Mesenchymal stem cell (in vitro differentiated cells and primary cell): ENCODE data around the gene MFAP5. TPM values are rescaled to one million over a fixed set of nuclear protein-coding genes. Genes with fewer than 3 reads are reported as not detected.

Experiments used
- DNase-seq: peaks from one replicate; pipeline ENCODE4 v3.0.0-alpha.2; 2013
- H2AFZ ChIP-seq: one replicate; pipeline ENCODE4 v1.6.1; 2013; ENCODE audit warnings: low read depth, mild to moderate bottlenecking, control low read depth, inconsistent platforms, low read length, moderate library complexity
- H2AK5ac ChIP-seq: 2 replicates; pipeline ENCODE4 v1.6.1; 2013; ENCODE audit warnings: low read length, moderate library complexity, mild to moderate bottlenecking, inconsistent platforms; ENCODE audit not compliant: severe bottlenecking
- H2BK120ac ChIP-seq: one replicate; pipeline ENCODE4 v1.6.1; 2013; ENCODE audit warnings: low read depth, mild to moderate bottlenecking, inconsistent platforms, low read length, moderate library complexity
- H2BK12ac ChIP-seq, 2 experiments: one replicate each; pipeline ENCODE4 v1.6.1; 2013; ENCODE audit warnings: inconsistent platforms in 2 of 2, low read length in 2 of 2, mild to moderate bottlenecking in 2 of 2, moderate library complexity in 2 of 2, control low read depth in 1 of 2
- H2BK15ac ChIP-seq: one replicate; pipeline ENCODE4 v1.6.1; 2013; ENCODE audit warnings: mild to moderate bottlenecking, low read depth, inconsistent platforms; ENCODE audit not compliant: poor library complexity, severe bottlenecking
- H2BK5ac ChIP-seq: 2 replicates; pipeline ENCODE4 v1.6.1; 2013; ENCODE audit warnings: low read depth, mild to moderate bottlenecking, low read length, control low read depth, inconsistent platforms; ENCODE audit not compliant: poor library complexity, severe bottlenecking
- H3K14ac ChIP-seq, 2 experiments: one replicate each; pipeline ENCODE4 v1.6.1; 2013; ENCODE audit warnings: inconsistent platforms in 2 of 2, low read length in 2 of 2, control low read depth in 1 of 2, mild to moderate bottlenecking in 1 of 2, moderate library complexity in 1 of 2
- H3K18ac ChIP-seq, 2 experiments: one replicate each; pipeline ENCODE4 v1.6.1; 2013; ENCODE audit warnings: inconsistent platforms in 2 of 2, low read length in 2 of 2, control low read depth in 1 of 2, low read depth in 1 of 2, mild to moderate bottlenecking in 1 of 2
- H3K23ac ChIP-seq, 2 experiments: one replicate each; pipeline ENCODE4 v1.6.1; 2013; ENCODE audit warnings: inconsistent platforms in 2 of 2, low read length in 2 of 2, mild to moderate bottlenecking in 2 of 2, moderate library complexity in 2 of 2, control low read depth in 1 of 2
- H3K27ac ChIP-seq: 2 replicates; pipeline ENCODE4 v1.5.1; 2013; ENCODE audit warnings: mild to moderate bottlenecking, moderate library complexity, low read length, control low read depth, inconsistent platforms; ENCODE audit not compliant: poor library complexity, severe bottlenecking
- H3K27me3 ChIP-seq, 2 experiments: 2 replicates each; pipeline versions ENCODE4 v1.6.1 to v1.7.0; 2013; ENCODE audit warnings: low read length in 2 of 2, mild to moderate bottlenecking in 2 of 2, moderate library complexity in 2 of 2, control low read depth in 1 of 2, inconsistent platforms in 1 of 2; ENCODE audit not compliant: control insufficient read depth in 1 of 2, insufficient read depth in 1 of 2
- H3K36me3 ChIP-seq, 2 experiments: 2 replicates each; pipeline versions ENCODE4 v1.6.1 to v1.7.0; 2013; ENCODE audit warnings: low read length in 2 of 2, control low read depth in 1 of 2, inconsistent platforms in 1 of 2, low read depth in 1 of 2, mild to moderate bottlenecking in 1 of 2; ENCODE audit not compliant: insufficient read depth in 2 of 2, control insufficient read depth in 1 of 2
- H3K4ac ChIP-seq, 2 experiments: one replicate each; pipeline ENCODE4 v1.6.1; 2013; ENCODE audit warnings: inconsistent platforms in 2 of 2, low read length in 2 of 2, mild to moderate bottlenecking in 2 of 2, moderate library complexity in 2 of 2, control low read depth in 1 of 2, low read depth in 1 of 2
- H3K4me1 ChIP-seq: 2 replicates; pipeline ENCODE4 v1.6.1; 2013; ENCODE audit warnings: low read depth, low read length, control low read depth; ENCODE audit not compliant: control insufficient read depth, insufficient read depth
- H3K4me2 ChIP-seq: 2 replicates; pipeline ENCODE4 v1.6.1; 2013; ENCODE audit warnings: low read length, mild to moderate bottlenecking, inconsistent platforms; ENCODE audit not compliant: poor library complexity, severe bottlenecking
- H3K4me3 ChIP-seq, 2 experiments: 2 replicates each; pipeline versions ENCODE4 v1.5.1 to v1.7.0; 2013; ENCODE audit warnings: low read length in 2 of 2, mild to moderate bottlenecking in 2 of 2, control low read depth in 1 of 2, low read depth in 1 of 2; ENCODE audit not compliant: insufficient read depth in 1 of 2
- H3K79me1 ChIP-seq: replicated peaks from 2 replicates; pipeline ENCODE4 v1.6.1; 2013; ENCODE audit warnings: mild to moderate bottlenecking, control low read depth, low read length, inconsistent platforms; ENCODE audit not compliant: poor library complexity, severe bottlenecking
- H3K9ac ChIP-seq: 2 replicates; pipeline ENCODE4 v1.7.0; 2013; ENCODE audit warnings: mild to moderate bottlenecking, low read length, moderate library complexity
- H3K9me3 ChIP-seq: 2 replicates; pipeline ENCODE4 v1.7.0; 2013; ENCODE audit warnings: mild to moderate bottlenecking, low read length; ENCODE audit not compliant: control insufficient read depth
- H4K8ac ChIP-seq: one replicate; pipeline ENCODE4 v1.6.1; 2013; ENCODE audit warnings: inconsistent platforms, mild to moderate bottlenecking, low read length, moderate library complexity
- H4K91ac ChIP-seq: one replicate; pipeline ENCODE4 v1.6.1; 2013; ENCODE audit warnings: mild to moderate bottlenecking, low read length, inconsistent platforms
- WGBS: methylation state at CpG from one replicate; pipeline ENCODE4 v1.1.7; 2013; ENCODE audit warnings: mixed read lengths; 5-methylcytosine and 5-hydroxymethylcytosine counted together
- small RNA-seq: library from polyadenylated mRNA; stranded (forward); fragments of <200 nt; extraction: miRNeasy Mini kit (QIAGEN cat#:217004); gene quantifications from one replicate; pipeline ENCODE3, GENCODE V24; 2013; ENCODE audit warnings: low read depth

MFAP5 gene

GRCh38 chr12:8603856-8604255 is 58.8 kb downstream of the MFAP5 start:
- H2BK15ac ChIP-seq, result no peak overlapping the region
- no peak overlapping the region for H3K14ac ChIP-seq
- H3K9ac ChIP-seq, result no peak overlapping the region
- H3K27ac ChIP-seq, result no peak overlapping the region
- H2AFZ ChIP-seq, result no peak overlapping the region
- H3K4ac ChIP-seq, result no peak overlapping the region
- no peak overlapping the region for H2BK120ac ChIP-seq
- H3K27me3 ChIP-seq, result peaks cover 0 to 5% of the 10 kb centered on the region in 2 experiments
- H3K4me2 ChIP-seq, result no peak overlapping the region
- H4K91ac ChIP-seq, result no peak overlapping the region
- no peak overlapping the region for H3K18ac ChIP-seq
- H4K8ac ChIP-seq, result no peak overlapping the region
- no peak overlapping the region for H2BK5ac ChIP-seq
- H3K23ac ChIP-seq, result no peak overlapping the region
- no peak overlapping the region for H2AK5ac ChIP-seq
- H3K79me1 ChIP-seq, result no peaks in the 10 kb centered on the region
- H3K36me3 ChIP-seq, result no peaks in the 10 kb centered on the region
- no peak overlapping the region for H3K4me3 ChIP-seq
- H3K4me1 ChIP-seq, result no peaks in the 10 kb centered on the region
- H3K9me3 ChIP-seq, result no peaks in the 10 kb centered on the region
- DNase-seq, result no peak
- no peak overlapping the region for H2BK12ac ChIP-seq
- whole genome bisulfite sequencing, result 64% methylated on average over 2 of the region's 3 CpGs

- Histone ChIP-seq H4K91ac (no peak overlapping the region), H2AFZ (no peak overlapping the region), H3K9ac (no peak overlapping the region), H3K36me3 (no peaks in the 10 kb centered on the region), H3K4me1 (no peaks in the 10 kb centered on the region), H2BK12ac (no peak overlapping the region), H3K4me2 (no peak overlapping the region), H2BK5ac (no peak overlapping the region), H3K4ac (no peak overlapping the region), H3K18ac (no peak overlapping the region), H3K23ac (no peak overlapping the region), H3K4me3 (no peak overlapping the region), H2BK15ac (no peak overlapping the region), H3K79me1 (no peaks in the 10 kb centered on the region), H3K14ac (no peak overlapping the region), H4K8ac (no peak overlapping the region), H2AK5ac (no peak overlapping the region), H3K27ac (no peak overlapping the region), H3K27me3 (peaks cover 0 to 5% of the 10 kb centered on the region in 2 experiments), H2BK120ac (no peak overlapping the region), H3K9me3 (no peaks in the 10 kb centered on the region)
- no peak for DNase-seq
- 90% methylated on average over 1 of the region's 2 CpGs for WGBS
These were observed 59.3 kb downstream of the MFAP5 start for GRCh38 chr12:8603286-8603685.

- Histone ChIP-seq H2AK5ac (no peak overlapping the region), H3K4me2 (no peak overlapping the region), H3K27ac (no peak overlapping the region), H2BK12ac (no peak overlapping the region), H2BK5ac (no peak overlapping the region), H4K8ac (no peak overlapping the region), H3K4me3 (no peak overlapping the region), H2AFZ (no peak overlapping the region), H3K9me3 (no peaks in the 10 kb centered on the region), H3K9ac (no peak overlapping the region), H4K91ac (no peak overlapping the region), H3K36me3 (no peaks in the 10 kb centered on the region), H3K4me1 (no peaks in the 10 kb centered on the region), H3K27me3 (no peaks in the 10 kb centered on the region), H3K4ac (no peak overlapping the region), H3K79me1 (no peaks in the 10 kb centered on the region), H3K18ac (no peak overlapping the region), H3K23ac (no peak overlapping the region), H2BK120ac (no peak overlapping the region), H3K14ac (no peak overlapping the region), H2BK15ac (no peak overlapping the region)
- WGBS, result 84% methylated on average over 3 of the region's 3 CpGs
- DNase-seq, result no peak
These were observed 66.1 kb downstream of the MFAP5 start for GRCh38 chr12:8596561-8596960.

Small RNA genes within 50 kb of the gene (small RNA-seq; reads per million reads assigned to genes)
- not detected for gene RF00564
